K562 (cell line): ENCODE data around the gene HYAL1. TPM values are rescaled to one million over a fixed set of nuclear protein-coding genes. Genes with fewer than 3 reads are reported as not detected.

Source experiments
- ATF1 ChIP-seq, 2 experiments: fragments of 450-650 bp in 1 of 2; IDR thresholded peaks; 2 replicates each; pipeline ENCODE4 v1.6.1; 2016; ENCODE audit warnings: missing compliant biosample characterization in 1 of 2, missing genetic modification characterization in 1 of 2
- C11orf30 ChIP-seq: fragments of 450-650 bp; IDR thresholded peaks from 2 replicates; pipeline ENCODE4 v1.6.1; 2016; ENCODE audit warnings: low read depth, mild to moderate bottlenecking
- CEBPB ChIP-seq: fragments of 450-650 bp; IDR thresholded peaks from 2 replicates; pipeline ENCODE4 v1.6.1; 2016; ENCODE audit warnings: missing genetic modification characterization, missing compliant biosample characterization
- CREB1 ChIP-seq, 2 experiments: sonication (generic) in 1 of 2; formaldehyde crosslinking in 1 of 2; IDR thresholded peaks; 2 replicates each; pipeline versions ENCODE4 v1.6.1 to v1.8.0; 2012 to 2022; ENCODE audit warnings: inconsistent platforms in 1 of 2, mild to moderate bottlenecking in 1 of 2, missing genetic modification reagents in 1 of 2, moderate library complexity in 1 of 2
- CREM ChIP-seq: IDR thresholded peaks from 2 replicates; pipeline ENCODE4 v1.6.1; 2014; ENCODE audit warnings: antibody characterized with exemption, low read depth
- ETV5 ChIP-seq: sonication (generic); formaldehyde crosslinking; IDR thresholded peaks from 2 replicates; pipeline ENCODE4 v1.4.0; 2020; ENCODE audit warnings: low read depth, mild to moderate bottlenecking, missing genetic modification reagents
- GABPB1 ChIP-seq: sonication (generic); formaldehyde crosslinking; IDR thresholded peaks from 2 replicates; pipeline ENCODE4 v1.8.0; 2022; ENCODE audit warnings: mild to moderate bottlenecking, missing genetic modification reagents
- MAX ChIP-seq: sonication (generic); formaldehyde crosslinking; IDR thresholded peaks from 2 replicates; pipeline ENCODE4 v1.9.0; 2022; ENCODE audit warnings: mild to moderate bottlenecking, missing genetic modification reagents
- MYC ChIP-seq, 2 experiments: fragments of 250-450 bp in 1 of 2; sonication (Bioruptor Pico) in 1 of 2; IDR thresholded peaks; 2 replicates each; pipeline versions ENCODE4 v1.5.1 to v1.6.1; 2012 to 2021; ENCODE audit warnings: low read depth in 2 of 2, borderline replicate concordance in 1 of 2, improper control_type of control experiment in 1 of 2, low read length in 1 of 2, mild to moderate bottlenecking in 1 of 2, moderate library complexity in 1 of 2
- SMAD4 ChIP-seq: fragments of 250-450 bp; sonication (Bioruptor Pico); conservative IDR thresholded peaks from 2 replicates; pipeline ENCODE4 v1.8.0; 2021; ENCODE audit warnings: inconsistent platforms, mild to moderate bottlenecking, moderate library complexity
- SRF ChIP-seq, 2 experiments: fragments of 250-450, 450-650 bp in 1 of 2; sonication (Bioruptor Pico) in 1 of 2; sonication (generic) in 1 of 2; formaldehyde crosslinking; IDR thresholded peaks; 2 replicates each; pipeline versions ENCODE4 v1.5.0 to v1.5.1; 2020 to 2022; ENCODE audit warnings: mild to moderate bottlenecking in 1 of 2, missing genetic modification reagents in 1 of 2
- TAF1 ChIP-seq: IDR thresholded peaks from 2 replicates; pipeline ENCODE4 v1.6.1; 2011; ENCODE audit warnings: mild to moderate bottlenecking, low read length, moderate library complexity; ENCODE audit not compliant: insufficient read depth, control insufficient read depth, severe bottlenecking; ENCODE audit errors: extremely low read depth
- TBP ChIP-seq: optimal IDR thresholded peaks from 2 replicates; pipeline ENCODE3; 2011; ENCODE audit warnings: low read depth, low read length, improper control_type of control experiment
- TFAP4 ChIP-seq: sonication (generic); formaldehyde crosslinking; IDR thresholded peaks from 2 replicates; pipeline ENCODE4 v1.8.0; 2022; ENCODE audit warnings: missing genetic modification reagents, mild to moderate bottlenecking, moderate library complexity, borderline replicate concordance
- ZBTB11 ChIP-seq, 3 experiments: fragments of 200-800 bp in 1 of 3; fragments of 250-450 bp in 1 of 3; fragments of 450-650 bp in 1 of 3; sonication (Bioruptor Pico) in 1 of 3; sonication (Bioruptor generic) in 1 of 3; formaldehyde crosslinking in 1 of 3; IDR thresholded peaks; 2 replicates each; pipeline versions ENCODE4 v1.6.1 to v1.8.0; 2016 to 2022; ENCODE audit warnings: mild to moderate bottlenecking in 2 of 3, missing genetic modification characterization in 2 of 3, missing compliant biosample characterization in 1 of 3, moderate library complexity in 1 of 3
- ZBTB9 ChIP-seq: fragments of 450-650 bp; formaldehyde crosslinking; IDR thresholded peaks from 2 replicates; pipeline ENCODE4 v1.4.0; 2020; ENCODE audit warnings: mild to moderate bottlenecking, moderate library complexity
- ZNF134 ChIP-seq: fragments of 250-450 bp; sonication (Bioruptor Pico); conservative IDR thresholded peaks from 2 replicates; pipeline ENCODE4 v1.4.0; 2020
- ZNF143 ChIP-seq: sonication (generic); formaldehyde crosslinking; IDR thresholded peaks from 2 replicates; pipeline ENCODE4 v1.9.0; 2022; ENCODE audit warnings: mild to moderate bottlenecking, missing genetic modification reagents
- ZNF263 ChIP-seq: sonication (generic); formaldehyde crosslinking; IDR thresholded peaks from 2 replicates; pipeline ENCODE4 v1.8.0; 2022; ENCODE audit warnings: mild to moderate bottlenecking, missing genetic modification reagents, borderline replicate concordance
- ZSCAN29 ChIP-seq: fragments of 450-650 bp; IDR thresholded peaks from 2 replicates; pipeline ENCODE4 v1.6.1; 2017
- polyA plus RNA-seq, 8 experiments: library from polyadenylated mRNA; depleted of rRNA in 4 of 8; stranded (reverse) in 5 of 8; unstranded in 3 of 8; fragments of >200 nt; fragmentation: Nextera tagmentation in 2 of 8; fragmentation: Illumina TruSeq in 1 of 8; extraction: Ambion mirVana in 2 of 8; extraction: Trizol in 1 of 8; gene quantifications; 2 replicates each; pipeline versions ENCODE4 v1.2.1 to v1.2.3, GENCODE V29; 2011 to 2014; ENCODE audit warnings: inconsistent platforms in 1 of 8, missing spikeins in 1 of 8
- total RNA-seq, 7 experiments: library from RNA; depleted of rRNA in 6 of 7; stranded (reverse); fragments of >200 nt in 6 of 7; fragmentation: Illumina TruSeq in 2 of 7; extraction: Trizol in 2 of 7; gene quantifications; 2 replicates each; pipeline versions ENCODE4 v1.2.1 to v1.2.3, GENCODE V29; 2011 to 2021; ENCODE audit warnings: low replicate concordance in 1 of 7

HYAL1 gene
- total and polyA plus RNA-seq, 9 of the 15 experiments (the other 6 are each of a cell fraction or from before 2014, with no cell fraction given): 1.4 to 8.5 (median 4.7) TPM

- TF ChIP-seq ZBTB11 (CRISPR knock-in tag; IDR thresholded peaks at IDR 0.05): peak; percentile 39 to 91 (median 62); a peak in 3 of 6 replicates
- peak; percentile 97 for TF ChIP-seq TFAP4 (CRISPR knock-in tag)
- TF ChIP-seq GABPB1 (CRISPR knock-in tag): peak; percentile 89
- TF ChIP-seq CREM: peak; percentile 94
- TF ChIP-seq TAF1: peak; percentile 39
- peak; percentile 53; the same call in 1 of the 2 replicates for TF ChIP-seq ZNF263 (CRISPR knock-in tag)
- no peak for TF ChIP-seq ZSCAN29
- peak; percentile 83 for TF ChIP-seq CREB1 (IDR thresholded peaks at IDR 0.05)
- TF ChIP-seq CREB1 (CRISPR knock-in tag; IDR thresholded peaks at IDR 0.05): peak; percentile 81
- peak; percentile 46 for TF ChIP-seq TBP
- TF ChIP-seq ATF1 (CRISPR knock-in tag; IDR thresholded peaks at IDR 0.05): peak; percentile 36; the same call in 1 of the 2 replicates
- TF ChIP-seq ATF1 (tag; IDR thresholded peaks at IDR 0.05): peak; percentile 96
- TF ChIP-seq ZNF143 (CRISPR knock-in tag): peak; percentile 100
- TF ChIP-seq ETV5 (CRISPR knock-in tag): peak; percentile 59; the same call in 1 of the 2 replicates
- TF ChIP-seq SMAD4 (CRISPR knock-in tag): peak; percentile 46; the same call in 1 of the 2 replicates
- TF ChIP-seq ZNF134 (CRISPR knock-in tag): peak; percentile 70; the same call in 1 of the 2 replicates
- peak; percentile 69; the same call in 1 of the 2 replicates for TF ChIP-seq ZBTB9 (CRISPR knock-in tag)
- peak; percentile 77 for TF ChIP-seq MAX (CRISPR knock-in tag)
- peak; percentile 70 for TF ChIP-seq C11orf30
- TF ChIP-seq CEBPB: no peak
- TF ChIP-seq MYC (IDR thresholded peaks at IDR 0.05; ENCODE audit: low read depth, low read length): peak; percentile 48; the same call in 1 of the 2 replicates
- no peak; the same call in 1 of the 2 replicates for TF ChIP-seq MYC (CRISPR knock-in tag; IDR thresholded peaks at IDR 0.05; ENCODE audit: borderline replicate concordance, low read depth)
- TF ChIP-seq SRF (CRISPR knock-in tag; IDR thresholded peaks at IDR 0.05): no peak
Observed at GRCh38 chr3:50350527-50351322, 47.4 kb upstream of the HYAL1 start, which contains the start of the genes CYB561D2 and NPRL2 (continued).
